HepG2 (cell line): ENCODE measurements around the gene IGFBP6. TPM values are rescaled to one million over a fixed set of nuclear protein-coding genes. Genes with fewer than 3 reads are reported as not detected.

ENCODE experiments used
- ATF2 ChIP-seq: sonication (generic); formaldehyde crosslinking; IDR thresholded peaks from 2 replicates; pipeline ENCODE4 v1.4.0; 2020; ENCODE audit warnings: missing genetic modification reagents
- BCL6 ChIP-seq: IDR thresholded peaks from 2 replicates; pipeline ENCODE4 v1.6.1; 2016; ENCODE audit warnings: missing genetic modification reagents, missing compliant biosample characterization
- EHMT2 ChIP-seq: fragments of 200-600 bp; sonication (generic); IDR thresholded peaks from 2 replicates; pipeline ENCODE4 v1.7.0; 2017; ENCODE audit warnings: antibody characterized with exemption, low read depth, low read length, borderline replicate concordance
- IKZF4 ChIP-seq: sonication (generic); formaldehyde crosslinking; IDR thresholded peaks from 2 replicates; pipeline ENCODE4 v1.5.1; 2020; ENCODE audit warnings: borderline replicate concordance, mild to moderate bottlenecking, low read depth, missing genetic modification reagents; ENCODE audit errors: not compliant biosample characterization
- KDM5B ChIP-seq: sonication (generic); formaldehyde crosslinking; IDR thresholded peaks from 2 replicates; pipeline ENCODE4 v1.4.0; 2020; ENCODE audit warnings: missing genetic modification reagents, mild to moderate bottlenecking, borderline replicate concordance
- MEIS2 ChIP-seq: sonication (generic); formaldehyde crosslinking; IDR thresholded peaks from 2 replicates; pipeline ENCODE4 v1.9.0; 2021; ENCODE audit warnings: mild to moderate bottlenecking, missing genetic modification reagents
- MTF1 ChIP-seq: sonication (generic); formaldehyde crosslinking; IDR thresholded peaks from 2 replicates; pipeline ENCODE4 v1.5.0; 2020; ENCODE audit warnings: missing genetic modification reagents
- NCOA2 ChIP-seq: sonication (generic); formaldehyde crosslinking; IDR thresholded peaks from 2 replicates; pipeline ENCODE4 v1.8.0; 2022; ENCODE audit warnings: inconsistent platforms
- NPAS2 ChIP-seq: sonication (generic); formaldehyde crosslinking; IDR thresholded peaks from 2 replicates; pipeline ENCODE4 v1.8.0; 2022; ENCODE audit warnings: mild to moderate bottlenecking, missing genetic modification reagents, borderline replicate concordance
- POLR2AphosphoS2 ChIP-seq: IDR thresholded peaks from 2 replicates; pipeline ENCODE4 v1.6.1; 2011; ENCODE audit warnings: low read depth, low read length, improper control_type of control experiment
- SIN3A ChIP-seq: IDR thresholded peaks from 2 replicates; pipeline ENCODE4 v1.6.1; 2011; ENCODE audit warnings: low read depth, mild to moderate bottlenecking, control low read depth, low read length, borderline replicate concordance
- STAG1 ChIP-seq: sonication (generic); formaldehyde crosslinking; IDR thresholded peaks from 2 replicates; pipeline ENCODE4 v1.4.0; 2020; ENCODE audit warnings: missing genetic modification reagents
- TCF7 ChIP-seq: sonication (generic); IDR thresholded peaks from 2 replicates; pipeline ENCODE4 v1.6.1; 2016; ENCODE audit warnings: antibody characterized with exemption, low read depth
- TEF ChIP-seq: sonication (generic); formaldehyde crosslinking; IDR thresholded peaks from 2 replicates; pipeline ENCODE4 v1.5.0; 2020; ENCODE audit warnings: missing genetic modification reagents
- ZFP36 ChIP-seq: fragments of 150-350 bp; IDR thresholded peaks from 2 replicates; pipeline ENCODE4 v1.6.1; 2018; ENCODE audit warnings: borderline replicate concordance, low read length, low read depth; ENCODE audit not compliant: partially characterized antibody
- ZNF30 ChIP-seq: sonication (generic); formaldehyde crosslinking; IDR thresholded peaks from 2 replicates; pipeline ENCODE4 v1.5.0; 2020; ENCODE audit warnings: mild to moderate bottlenecking, missing genetic modification reagents
- ZNF441 ChIP-seq: sonication (generic); formaldehyde crosslinking; IDR thresholded peaks from 2 replicates; pipeline ENCODE4 v1.7.0; 2021; ENCODE audit warnings: missing genetic modification reagents, borderline replicate concordance
- ZNF510 ChIP-seq: sonication (generic); formaldehyde crosslinking; IDR thresholded peaks from 2 replicates; pipeline ENCODE4 v1.4.0; 2020; ENCODE audit warnings: low read depth, mild to moderate bottlenecking, missing genetic modification reagents
- ZNF749 ChIP-seq: sonication (generic); formaldehyde crosslinking; IDR thresholded peaks from 2 replicates; pipeline ENCODE4 v1.8.0; 2022; ENCODE audit warnings: mild to moderate bottlenecking, missing genetic modification reagents, moderate library complexity, borderline replicate concordance
- ZNF780A ChIP-seq: sonication (generic); formaldehyde crosslinking; IDR thresholded peaks from 2 replicates; pipeline ENCODE4 v1.8.0; 2022; ENCODE audit warnings: mild to moderate bottlenecking, missing genetic modification reagents, moderate library complexity
- ZXDC ChIP-seq: sonication (generic); formaldehyde crosslinking; IDR thresholded peaks from 2 replicates; pipeline ENCODE4 v1.5.0; 2020; ENCODE audit warnings: mild to moderate bottlenecking, missing genetic modification reagents
- polyA plus RNA-seq, 8 experiments: library from polyadenylated mRNA; depleted of rRNA in 3 of 8; stranded (reverse) in 7 of 8; unstranded in 1 of 8; fragments of >200 nt; fragmentation: Illumina TruSeq in 4 of 8; extraction: Trizol in 4 of 8; gene quantifications; 2 replicates each; pipeline versions ENCODE4 v1.2.1 to v1.2.3, GENCODE V29; 2011 to 2016; ENCODE audit warnings: low read depth in 4 of 8, missing spikeins in 1 of 8, mixed read lengths in 1 of 8; ENCODE audit not compliant: insufficient read depth in 1 of 8
- total RNA-seq, 5 experiments: library from RNA; depleted of rRNA; stranded (reverse); fragments of >200 nt; fragmentation: Illumina TruSeq; extraction: Trizol; gene quantifications; 2 replicates each; pipeline ENCODE4 v1.2.3, GENCODE V29; 2016; ENCODE audit warnings: low read depth in 1 of 5
- TF ChIP-seq, protein P1 (sequence below): sonication (generic); formaldehyde crosslinking; IDR thresholded peaks from 2 replicates; pipeline ENCODE4 v1.4.0; 2020; ENCODE audit warnings: missing genetic modification reagents, mild to moderate bottlenecking, borderline replicate concordance

Gene IGFBP6
- total and polyA plus RNA-seq, 2 of the 13 experiments (the other 11 are each of a cell fraction or from before 2014, with no cell fraction given): 3.9 to 25.2 TPM

DNA sequence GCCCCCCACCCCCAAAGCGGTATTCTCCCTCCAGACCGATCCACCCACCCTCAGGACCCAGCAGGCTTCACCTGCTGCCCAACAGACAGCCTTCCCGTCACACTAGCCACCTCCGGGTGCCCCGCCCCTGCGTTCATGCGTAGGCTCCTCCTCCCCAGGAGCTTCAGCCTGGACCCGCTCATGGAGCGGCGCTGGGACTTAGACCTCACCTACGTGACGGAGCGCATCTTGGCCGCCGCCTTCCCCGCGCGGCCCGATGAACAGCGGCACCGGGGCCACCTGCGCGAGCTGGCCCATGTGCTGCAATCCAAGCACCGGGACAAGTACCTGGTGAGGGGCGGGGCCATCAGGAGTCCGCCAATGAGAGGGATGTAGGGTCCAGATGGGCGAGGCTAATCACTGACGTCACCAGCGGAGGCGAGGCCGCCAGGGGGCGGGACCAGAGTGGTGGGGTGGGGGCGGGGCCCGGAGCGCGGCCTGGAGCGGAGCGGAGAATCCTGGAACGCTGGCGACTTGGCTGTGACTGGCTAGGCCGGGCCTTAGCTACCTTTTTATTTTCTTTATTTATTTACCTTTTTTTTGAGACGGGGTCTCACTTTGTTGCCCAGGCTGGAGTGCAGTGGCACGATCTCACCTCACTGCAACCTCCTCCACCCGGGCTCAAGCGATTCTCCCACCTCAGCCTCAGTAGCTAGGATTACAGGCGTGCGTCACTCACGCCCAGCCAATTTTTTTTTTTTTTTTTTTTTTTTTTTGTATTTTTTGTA lies 43.2 kb upstream of the IGFBP6 start (continued):
- no peak for TF ChIP-seq ZNF441 (CRISPR knock-in tag)
- TF ChIP-seq TCF7: no peak
- TF ChIP-seq SIN3A: no peak; the same call in 1 of the 2 replicates
- TF ChIP-seq ZFP36: no peak
- no peak for TF ChIP-seq TEF
- no peak for TF ChIP-seq KDM5B (CRISPR knock-in tag)
- TF ChIP-seq NCOA2 (CRISPR knock-in tag): no peak
- no peak for TF ChIP-seq POLR2AphosphoS2
- no peak for TF ChIP-seq IKZF4 (CRISPR knock-in tag)
- TF ChIP-seq ZNF780A (CRISPR knock-in tag): no peak
- TF ChIP-seq NPAS2 (CRISPR knock-in tag): no peak
- TF ChIP-seq EHMT2: no peak
- TF ChIP-seq MTF1 (CRISPR knock-in tag): no peak
- no peak for TF ChIP-seq ATF2 (CRISPR knock-in tag)
- TF ChIP-seq, protein P1, sequence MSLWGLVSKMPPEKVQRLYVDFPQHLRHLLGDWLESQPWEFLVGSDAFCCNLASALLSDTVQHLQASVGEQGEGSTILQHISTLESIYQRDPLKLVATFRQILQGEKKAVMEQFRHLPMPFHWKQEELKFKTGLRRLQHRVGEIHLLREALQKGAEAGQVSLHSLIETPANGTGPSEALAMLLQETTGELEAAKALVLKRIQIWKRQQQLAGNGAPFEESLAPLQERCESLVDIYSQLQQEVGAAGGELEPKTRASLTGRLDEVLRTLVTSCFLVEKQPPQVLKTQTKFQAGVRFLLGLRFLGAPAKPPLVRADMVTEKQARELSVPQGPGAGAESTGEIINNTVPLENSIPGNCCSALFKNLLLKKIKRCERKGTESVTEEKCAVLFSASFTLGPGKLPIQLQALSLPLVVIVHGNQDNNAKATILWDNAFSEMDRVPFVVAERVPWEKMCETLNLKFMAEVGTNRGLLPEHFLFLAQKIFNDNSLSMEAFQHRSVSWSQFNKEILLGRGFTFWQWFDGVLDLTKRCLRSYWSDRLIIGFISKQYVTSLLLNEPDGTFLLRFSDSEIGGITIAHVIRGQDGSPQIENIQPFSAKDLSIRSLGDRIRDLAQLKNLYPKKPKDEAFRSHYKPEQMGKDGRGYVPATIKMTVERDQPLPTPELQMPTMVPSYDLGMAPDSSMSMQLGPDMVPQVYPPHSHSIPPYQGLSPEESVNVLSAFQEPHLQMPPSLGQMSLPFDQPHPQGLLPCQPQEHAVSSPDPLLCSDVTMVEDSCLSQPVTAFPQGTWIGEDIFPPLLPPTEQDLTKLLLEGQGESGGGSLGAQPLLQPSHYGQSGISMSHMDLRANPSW (CRISPR knock-in tag): no peak
- no peak for TF ChIP-seq ZNF510 (CRISPR knock-in tag)
- TF ChIP-seq ZNF30 (CRISPR knock-in tag): no peak
- no peak for TF ChIP-seq STAG1
- no peak for TF ChIP-seq BCL6 (CRISPR knock-in tag)
- no peak for TF ChIP-seq ZXDC (CRISPR knock-in tag)
- no peak for TF ChIP-seq MEIS2 (CRISPR knock-in tag)
- TF ChIP-seq ZNF749: no peak
